Upper lobe of right lung (tissue), 1 donor: ENCODE measurements around the gene TMEM44. TPM values are rescaled to one million over a fixed set of nuclear protein-coding genes. Genes with fewer than 3 reads are reported as not detected.
"Not testable (repeated sequence)": the region's sequence is repeated elsewhere in the genome, so short reads cannot be mapped to it uniquely, and the experiment has no call there.

ENCODE experiments used
- ATAC-seq: fragments of 200-7000 bp; cut with Tn5 transposase; one replicate; pipeline ENCODE4 v1.9.1; 2020; ENCODE audit warnings: mild to moderate bottlenecking, moderate library complexity
- DNase-seq: peaks from one replicate; pipeline ENCODE4 v3.0.0-alpha.2; 2020
- H3K27ac ChIP-seq: fragments of 200-600 bp; one replicate; pipeline ENCODE4 v1.8.0; 2022
- H3K27me3 ChIP-seq: fragments of 200-600 bp; one replicate; pipeline ENCODE4 v1.8.0; 2022; ENCODE audit warnings: mild to moderate bottlenecking
- H3K36me3 ChIP-seq: fragments of 200-600 bp; one replicate; pipeline ENCODE4 v1.8.0; 2022
- H3K4me1 ChIP-seq: fragments of 200-600 bp; one replicate; pipeline ENCODE4 v1.8.0; 2022
- H3K4me3 ChIP-seq: fragments of 200-600 bp; one replicate; pipeline ENCODE4 v1.8.0; 2022; ENCODE audit warnings: mild to moderate bottlenecking
- H3K9me3 ChIP-seq: fragments of 200-600 bp; one replicate; pipeline ENCODE4 v1.8.0; 2022
- CTCF ChIP-seq: fragments of 200-600 bp; IDR thresholded peaks from one replicate; pipeline ENCODE4 v1.8.0; 2022; ENCODE audit warnings: antibody characterized with exemption
- intact Hi-C: fragments of 100-400 bp; cut with DNase I; formaldehyde crosslinking; loops from one replicate; pipeline ENCODE4 v1.11.0; 2022
- total RNA-seq: library from RNA; stranded (reverse); fragmentation: NEBNext Ultra II Directional; extraction: Animal tissue kit (Norgen Biotek cat#: 25700); gene quantifications from one replicate; pipeline ENCODE4 v1.2.1, GENCODE V29; 2021
- donor health status: DM: no; HTN: yes; CAD: no; lungs with severe emphysema.

Gene TMEM44
- total RNA-seq, 1 donor from 2014 or later: 25.3 TPM

DNA sequence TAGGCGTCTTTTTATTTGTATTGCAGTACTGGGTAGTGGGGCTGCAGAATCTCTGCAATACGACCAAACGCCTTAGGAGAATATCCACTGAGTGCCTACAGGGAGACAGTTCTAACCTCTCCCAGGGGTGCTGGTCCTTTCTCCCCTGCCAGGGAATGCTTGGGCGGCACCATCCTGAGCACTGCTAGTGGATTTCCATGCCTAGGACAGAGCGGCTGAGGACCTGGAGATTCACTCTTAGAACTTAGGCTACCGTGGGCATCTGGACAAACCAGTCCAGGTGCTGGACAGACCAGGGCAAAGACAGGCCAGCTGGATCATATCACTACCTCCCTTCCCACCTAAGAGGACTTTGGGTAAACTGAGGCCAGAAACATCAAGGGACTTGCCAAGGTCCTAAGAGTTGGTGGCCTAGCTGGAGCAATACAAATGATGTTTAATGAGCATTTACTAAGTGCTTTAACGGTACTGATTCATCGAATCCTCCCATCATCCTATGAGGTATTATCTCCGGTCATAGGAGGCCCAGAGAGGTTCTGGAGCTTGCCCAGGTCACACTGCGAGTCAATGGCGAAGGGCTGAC is 902 bp downstream of the TMEM44 start:
- Histone ChIP-seq H3K27ac (peak overlapping the region; percentile 68), H3K27me3 (no peaks in the 10 kb centered on the region), H3K4me3 (peak overlapping the region; percentile 69), H3K36me3 (peaks cover 6% of the 10 kb centered on the region), H3K4me1 (no peaks in the 10 kb centered on the region), H3K9me3 (no peaks in the 10 kb centered on the region)
- ATAC-seq (no peak), DNase-seq (no peak)
- intact Hi-C loops: no loop called here
- no peak for TF ChIP-seq CTCF

DNA sequence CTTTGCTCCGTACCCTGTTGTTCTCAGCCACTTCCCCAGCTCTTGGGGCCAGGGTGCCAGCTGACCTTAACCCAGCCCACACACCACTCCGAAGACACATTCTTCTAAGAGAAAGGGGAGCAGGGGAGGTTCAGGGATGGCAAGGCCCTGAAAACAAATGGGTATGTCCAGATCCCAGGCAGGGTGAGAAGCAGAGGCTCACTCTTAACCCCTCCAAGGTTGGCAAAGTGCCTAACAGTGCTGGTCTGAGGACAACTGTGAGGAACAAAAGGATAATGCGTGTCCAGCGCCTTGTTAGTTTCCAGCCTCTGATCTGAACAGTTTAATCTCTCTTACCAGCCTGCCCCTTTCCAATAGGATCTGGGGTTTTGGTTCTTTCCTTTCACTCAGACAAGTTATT is 1.5 kb downstream of the TMEM44 start:
- H3K4me3 ChIP-seq: no peak overlapping the region
- H3K4me1 ChIP-seq: no peaks in the 10 kb centered on the region
- no peak for ATAC-seq
- no peaks in the 10 kb centered on the region for H3K9me3 ChIP-seq
- H3K27me3 ChIP-seq: no peaks in the 10 kb centered on the region
- H3K27ac ChIP-seq: no peak overlapping the region
- peaks cover 11% of the 10 kb centered on the region for H3K36me3 ChIP-seq
- TF ChIP-seq CTCF: no peak
- intact Hi-C loops: no loop called here
- DNase-seq: no peak

DNA sequence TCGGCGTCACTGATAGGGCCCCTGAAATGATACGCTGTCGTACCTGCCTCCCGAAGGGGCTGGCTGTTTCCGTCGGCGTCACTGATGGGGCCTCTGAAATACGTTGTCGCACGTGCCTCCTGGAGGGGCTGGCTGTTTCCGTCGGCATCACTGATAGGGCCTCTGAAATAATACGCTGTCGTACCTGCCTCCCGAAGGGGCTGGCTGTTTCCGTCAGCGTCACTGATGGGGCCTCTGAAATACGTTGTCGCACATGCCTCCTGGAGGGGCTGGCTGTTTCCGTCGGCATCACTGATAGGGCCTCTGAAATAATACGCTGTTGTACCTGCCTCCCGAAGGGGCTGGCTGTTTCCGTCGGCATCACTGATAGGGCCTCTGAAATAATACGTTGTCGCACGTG is 2.5 kb downstream of the TMEM44 start:
- H3K4me1 ChIP-seq, H3K27me3 ChIP-seq, H3K4me3 ChIP-seq, intact Hi-C loops, ATAC-seq, DNase-seq, H3K9me3 ChIP-seq, H3K27ac ChIP-seq: not testable (repeated sequence)
- peaks cover 16% of the 10 kb centered on the region for H3K36me3 ChIP-seq

DNA sequence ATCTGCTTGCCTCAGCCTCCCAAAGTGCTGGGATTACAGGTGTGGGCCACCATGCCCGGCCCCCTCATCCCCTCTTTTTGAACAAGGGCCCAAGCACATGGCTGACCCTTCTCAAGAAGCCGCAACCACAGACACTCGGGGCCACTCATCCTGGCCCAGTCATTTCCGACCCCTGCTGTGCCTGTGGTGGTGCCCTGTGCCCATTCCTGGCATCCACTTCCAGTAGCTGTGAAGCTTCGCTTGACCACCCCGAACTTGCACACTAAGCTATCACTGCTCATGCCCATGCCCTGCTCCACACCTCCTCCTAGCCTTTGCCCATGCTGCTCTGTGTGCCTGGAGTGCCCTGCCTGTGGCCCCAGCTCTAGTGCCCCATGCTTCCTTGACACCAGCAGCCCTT is 8.3 kb downstream of the TMEM44 start:
- intact Hi-C loops: no loop called here
- TF ChIP-seq CTCF: no peak
- no peaks in the 10 kb centered on the region for H3K9me3 ChIP-seq
- H3K4me3 ChIP-seq: no peak overlapping the region
- no peak overlapping the region for H3K27ac ChIP-seq
- DNase-seq (no peak), ATAC-seq (no peak)
- H3K36me3 ChIP-seq: peaks cover 18% of the 10 kb centered on the region
- no peaks in the 10 kb centered on the region for H3K27me3 ChIP-seq
- H3K4me1 ChIP-seq: peaks cover 6% of the 10 kb centered on the region

- no peak overlapping the region for H3K4me3 ChIP-seq
- DNase-seq (no peak), ATAC-seq (no peak)
- no peak overlapping the region for H3K27ac ChIP-seq
- H3K36me3 ChIP-seq: peaks cover 18% of the 10 kb centered on the region
- intact Hi-C loops: no loop called here
- H3K4me1 ChIP-seq: peaks cover 6% of the 10 kb centered on the region
- H3K9me3 ChIP-seq: no peaks in the 10 kb centered on the region
- no peak for TF ChIP-seq CTCF
- H3K27me3 ChIP-seq: no peaks in the 10 kb centered on the region
These were observed 9.5 kb downstream of the TMEM44 start for GRCh38 chr3:194623449-194624290.

DNA sequence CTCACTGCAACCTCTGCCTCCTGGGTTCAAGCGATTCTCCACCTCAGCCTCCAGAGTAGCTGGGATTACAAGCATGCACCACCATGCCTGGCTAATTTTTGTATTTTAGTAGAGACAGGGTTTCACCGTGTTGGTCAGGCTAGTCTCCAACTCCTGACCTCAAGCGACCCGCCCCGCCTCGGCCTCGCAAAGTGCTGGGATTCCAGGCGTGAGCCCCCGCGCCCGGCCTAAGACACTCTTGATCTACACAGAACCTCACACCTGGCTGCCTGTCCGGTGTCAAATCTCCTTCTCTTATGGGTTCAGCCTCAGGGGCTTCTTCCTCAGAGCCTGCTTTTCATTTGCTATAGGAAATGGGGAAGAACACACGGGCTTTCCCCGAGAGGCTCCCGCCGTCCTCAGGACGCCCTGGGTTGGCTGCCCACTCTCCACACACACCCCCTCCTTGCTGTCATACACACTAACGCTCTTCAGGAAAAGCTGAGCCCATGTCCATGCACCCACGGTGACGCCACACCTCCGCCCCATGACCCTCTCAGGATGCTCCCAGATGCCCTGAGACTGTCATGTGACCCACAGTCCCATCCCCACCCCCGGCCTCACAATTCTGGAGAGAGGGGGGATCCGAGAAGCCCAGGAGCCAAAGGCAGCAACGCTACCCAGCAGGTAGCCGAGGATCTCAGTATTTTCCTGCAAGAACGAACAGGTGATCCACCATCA is 10.4 kb downstream of the TMEM44 start:
- H3K4me1 ChIP-seq: peaks cover 6% of the 10 kb centered on the region
- no peaks in the 10 kb centered on the region for H3K9me3 ChIP-seq
- TF ChIP-seq CTCF: no peak
- H3K27me3 ChIP-seq: no peaks in the 10 kb centered on the region
- intact Hi-C loops: no loop called here
- peaks cover 17% of the 10 kb centered on the region for H3K36me3 ChIP-seq
- DNase-seq: no peak
- ATAC-seq: no peak
- no peak overlapping the region for H3K27ac ChIP-seq
- H3K4me3 ChIP-seq: no peak overlapping the region
